Tibial nerve (tissue), 4 donors: ENCODE data around the gene DCX.

Source experiments
- CTCF ChIP-seq, 5 experiments: fragments of 200-600 bp in 3 of 5; fragments of 450-650 bp in 2 of 5; sonication (generic) in 3 of 5; IDR thresholded peaks; one replicate each; pipeline ENCODE4 v1.5.1; 2016 to 2019; ENCODE audit warnings: antibody characterized with exemption in 5 of 5, mild to moderate bottlenecking in 3 of 5, moderate library complexity in 2 of 5
- EP300 ChIP-seq, 2 donors: sonication (generic); formaldehyde crosslinking; IDR thresholded peaks; one replicate each; pipeline ENCODE4 v1.6.1; 2017; ENCODE audit warnings: antibody characterized with exemption in 2 of 2, mild to moderate bottlenecking in 1 of 2

GRCh38 chrX:111282991-111283390 is 129.0 kb downstream of the DCX start:
- no peak for TF ChIP-seq CTCF (IDR thresholded peaks at IDR 0.05)
- TF ChIP-seq EP300 (IDR thresholded peaks at IDR 0.05): no peak
